ENCODE results near the gene LRCH1.

DNA sequence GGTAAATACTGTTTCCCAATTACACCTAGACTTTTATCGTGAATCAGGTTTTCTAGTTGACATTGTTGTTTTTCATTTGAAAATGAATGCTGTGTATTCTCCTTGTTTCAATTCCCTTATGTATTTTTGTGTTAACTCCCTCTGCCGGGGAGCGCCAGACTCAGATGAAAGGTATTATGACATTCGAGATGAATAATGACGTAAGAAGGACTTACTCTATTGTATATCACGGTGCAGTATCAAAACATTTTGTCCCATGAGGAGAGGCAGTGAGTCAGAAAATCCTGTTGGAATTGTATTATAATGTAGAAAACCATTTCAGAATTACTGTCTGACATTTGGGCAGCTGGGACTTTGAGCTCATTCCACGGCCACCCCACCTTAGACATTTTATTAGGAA is 61.6 kb downstream of the LRCH1 start:
- TF ChIP-seq, protein P1, sequence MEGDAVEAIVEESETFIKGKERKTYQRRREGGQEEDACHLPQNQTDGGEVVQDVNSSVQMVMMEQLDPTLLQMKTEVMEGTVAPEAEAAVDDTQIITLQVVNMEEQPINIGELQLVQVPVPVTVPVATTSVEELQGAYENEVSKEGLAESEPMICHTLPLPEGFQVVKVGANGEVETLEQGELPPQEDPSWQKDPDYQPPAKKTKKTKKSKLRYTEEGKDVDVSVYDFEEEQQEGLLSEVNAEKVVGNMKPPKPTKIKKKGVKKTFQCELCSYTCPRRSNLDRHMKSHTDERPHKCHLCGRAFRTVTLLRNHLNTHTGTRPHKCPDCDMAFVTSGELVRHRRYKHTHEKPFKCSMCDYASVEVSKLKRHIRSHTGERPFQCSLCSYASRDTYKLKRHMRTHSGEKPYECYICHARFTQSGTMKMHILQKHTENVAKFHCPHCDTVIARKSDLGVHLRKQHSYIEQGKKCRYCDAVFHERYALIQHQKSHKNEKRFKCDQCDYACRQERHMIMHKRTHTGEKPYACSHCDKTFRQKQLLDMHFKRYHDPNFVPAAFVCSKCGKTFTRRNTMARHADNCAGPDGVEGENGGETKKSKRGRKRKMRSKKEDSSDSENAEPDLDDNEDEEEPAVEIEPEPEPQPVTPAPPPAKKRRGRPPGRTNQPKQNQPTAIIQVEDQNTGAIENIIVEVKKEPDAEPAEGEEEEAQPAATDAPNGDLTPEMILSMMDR (IDR thresholded peaks at IDR 0.05), result no peak
- no peak for TF ChIP-seq ATF1 (CRISPR knock-in tag; IDR thresholded peaks at IDR 0.05)
- no peak for TF ChIP-seq ZNF263 (CRISPR knock-in tag; IDR thresholded peaks at IDR 0.05; ENCODE audit: low read depth)
- TF ChIP-seq, protein P2, sequence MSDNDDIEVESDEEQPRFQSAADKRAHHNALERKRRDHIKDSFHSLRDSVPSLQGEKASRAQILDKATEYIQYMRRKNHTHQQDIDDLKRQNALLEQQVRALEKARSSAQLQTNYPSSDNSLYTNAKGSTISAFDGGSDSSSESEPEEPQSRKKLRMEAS (CRISPR knock-in tag; IDR thresholded peaks at IDR 0.05), result no peak
- no peak for TF ChIP-seq CBFB (CRISPR knock-in tag; IDR thresholded peaks at IDR 0.05; ENCODE audit: low read depth)
- TF ChIP-seq GTF2I (CRISPR knock-in tag; conservative IDR thresholded peaks at IDR 0.05), result no peak
- no peak for TF ChIP-seq TEAD4 (CRISPR knock-in tag; IDR thresholded peaks at IDR 0.05)
- TF ChIP-seq, protein P3, sequence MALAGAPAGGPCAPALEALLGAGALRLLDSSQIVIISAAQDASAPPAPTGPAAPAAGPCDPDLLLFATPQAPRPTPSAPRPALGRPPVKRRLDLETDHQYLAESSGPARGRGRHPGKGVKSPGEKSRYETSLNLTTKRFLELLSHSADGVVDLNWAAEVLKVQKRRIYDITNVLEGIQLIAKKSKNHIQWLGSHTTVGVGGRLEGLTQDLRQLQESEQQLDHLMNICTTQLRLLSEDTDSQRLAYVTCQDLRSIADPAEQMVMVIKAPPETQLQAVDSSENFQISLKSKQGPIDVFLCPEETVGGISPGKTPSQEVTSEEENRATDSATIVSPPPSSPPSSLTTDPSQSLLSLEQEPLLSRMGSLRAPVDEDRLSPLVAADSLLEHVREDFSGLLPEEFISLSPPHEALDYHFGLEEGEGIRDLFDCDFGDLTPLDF (CRISPR knock-in tag; IDR thresholded peaks at IDR 0.05), result no peak
- TF ChIP-seq, protein P4, sequence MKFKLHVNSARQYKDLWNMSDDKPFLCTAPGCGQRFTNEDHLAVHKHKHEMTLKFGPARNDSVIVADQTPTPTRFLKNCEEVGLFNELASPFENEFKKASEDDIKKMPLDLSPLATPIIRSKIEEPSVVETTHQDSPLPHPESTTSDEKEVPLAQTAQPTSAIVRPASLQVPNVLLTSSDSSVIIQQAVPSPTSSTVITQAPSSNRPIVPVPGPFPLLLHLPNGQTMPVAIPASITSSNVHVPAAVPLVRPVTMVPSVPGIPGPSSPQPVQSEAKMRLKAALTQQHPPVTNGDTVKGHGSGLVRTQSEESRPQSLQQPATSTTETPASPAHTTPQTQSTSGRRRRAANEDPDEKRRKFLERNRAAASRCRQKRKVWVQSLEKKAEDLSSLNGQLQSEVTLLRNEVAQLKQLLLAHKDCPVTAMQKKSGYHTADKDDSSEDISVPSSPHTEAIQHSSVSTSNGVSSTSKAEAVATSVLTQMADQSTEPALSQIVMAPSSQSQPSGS (CRISPR knock-in tag; IDR thresholded peaks at IDR 0.05; ENCODE audit: borderline replicate concordance, low read depth), result no peak
- no peak for TF ChIP-seq JUN (CRISPR knock-in tag; IDR thresholded peaks at IDR 0.05)
